ENCODE results near the gene ZBTB40.

The ZBTB40 gene

GRCh38 chr1:22542886-22543285 lies 91.2 kb downstream of the ZBTB40 start:
- Histone ChIP-seq H3K9me3 (ENCODE audit: control insufficient read depth, low read length) (no peaks in the 10 kb centered on the region), H3K4me2 (ENCODE audit: low read length) (no peak overlapping the region), H3K36me3 (ENCODE audit: control insufficient read depth, insufficient read depth, low read length) (no peaks in the 10 kb centered on the region), H2AFZ (no peak overlapping the region), H3K9ac (no peak overlapping the region), H3K4me1 (no peaks in the 10 kb centered on the region), H3K27me3 (ENCODE audit: control insufficient read depth, insufficient read depth, low read length) (no peaks in the 10 kb centered on the region), H3K27ac (no peak overlapping the region), H3K4me3 (ENCODE audit: low read depth, low read length) (no peak overlapping the region), H3K79me2 (no peaks in the 10 kb centered on the region)
- TF ChIP-seq, protein P1, sequence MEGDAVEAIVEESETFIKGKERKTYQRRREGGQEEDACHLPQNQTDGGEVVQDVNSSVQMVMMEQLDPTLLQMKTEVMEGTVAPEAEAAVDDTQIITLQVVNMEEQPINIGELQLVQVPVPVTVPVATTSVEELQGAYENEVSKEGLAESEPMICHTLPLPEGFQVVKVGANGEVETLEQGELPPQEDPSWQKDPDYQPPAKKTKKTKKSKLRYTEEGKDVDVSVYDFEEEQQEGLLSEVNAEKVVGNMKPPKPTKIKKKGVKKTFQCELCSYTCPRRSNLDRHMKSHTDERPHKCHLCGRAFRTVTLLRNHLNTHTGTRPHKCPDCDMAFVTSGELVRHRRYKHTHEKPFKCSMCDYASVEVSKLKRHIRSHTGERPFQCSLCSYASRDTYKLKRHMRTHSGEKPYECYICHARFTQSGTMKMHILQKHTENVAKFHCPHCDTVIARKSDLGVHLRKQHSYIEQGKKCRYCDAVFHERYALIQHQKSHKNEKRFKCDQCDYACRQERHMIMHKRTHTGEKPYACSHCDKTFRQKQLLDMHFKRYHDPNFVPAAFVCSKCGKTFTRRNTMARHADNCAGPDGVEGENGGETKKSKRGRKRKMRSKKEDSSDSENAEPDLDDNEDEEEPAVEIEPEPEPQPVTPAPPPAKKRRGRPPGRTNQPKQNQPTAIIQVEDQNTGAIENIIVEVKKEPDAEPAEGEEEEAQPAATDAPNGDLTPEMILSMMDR (IDR thresholded peaks at IDR 0.05), result no peak

- Histone ChIP-seq H3K4me1 (no peaks in the 10 kb centered on the region), H3K4me2 (ENCODE audit: low read length) (no peak overlapping the region), H3K9me3 (ENCODE audit: control insufficient read depth, low read length) (no peaks in the 10 kb centered on the region), H3K4me3 (ENCODE audit: low read depth, low read length) (no peak overlapping the region), H3K27ac (no peak overlapping the region), H2AFZ (no peak overlapping the region), H3K27me3 (ENCODE audit: control insufficient read depth, insufficient read depth, low read length) (no peaks in the 10 kb centered on the region), H3K79me2 (no peaks in the 10 kb centered on the region), H3K36me3 (ENCODE audit: control insufficient read depth, insufficient read depth, low read length) (no peaks in the 10 kb centered on the region), H3K9ac (no peak overlapping the region)
- TF ChIP-seq, protein P1 (IDR thresholded peaks at IDR 0.05), result no peak
Observed at GRCh38 chr1:22543679-22544078, 92.0 kb downstream of the ZBTB40 start.

- H3K4me2 ChIP-seq (ENCODE audit: low read length), result no peak overlapping the region
- no peak overlapping the region for H3K9ac ChIP-seq
- H3K79me2 ChIP-seq, result no peaks in the 10 kb centered on the region
- no peaks in the 10 kb centered on the region for H3K4me1 ChIP-seq
- H3K27me3 ChIP-seq (ENCODE audit: control insufficient read depth, insufficient read depth, low read length), result no peaks in the 10 kb centered on the region
- TF ChIP-seq, protein P1 (IDR thresholded peaks at IDR 0.05), result no peak
- H3K4me3 ChIP-seq (ENCODE audit: low read depth, low read length), result no peak overlapping the region
- H2AFZ ChIP-seq, result no peak overlapping the region
- H3K27ac ChIP-seq, result no peak overlapping the region
- no peaks in the 10 kb centered on the region for H3K36me3 ChIP-seq (ENCODE audit: control insufficient read depth, insufficient read depth, low read length)
- H3K9me3 ChIP-seq (ENCODE audit: control insufficient read depth, low read length), result no peaks in the 10 kb centered on the region
Observed at GRCh38 chr1:22544606-22545005, 93.0 kb downstream of the ZBTB40 start.

GRCh38 chr1:22545141-22545540 lies 93.5 kb downstream of the ZBTB40 start:
- no peaks in the 10 kb centered on the region for H3K36me3 ChIP-seq (ENCODE audit: control insufficient read depth, insufficient read depth, low read length)
- no peak overlapping the region for H3K4me2 ChIP-seq (ENCODE audit: low read length)
- TF ChIP-seq, protein P1 (IDR thresholded peaks at IDR 0.05), result no peak
- H2AFZ ChIP-seq, result no peak overlapping the region
- no peaks in the 10 kb centered on the region for H3K9me3 ChIP-seq (ENCODE audit: control insufficient read depth, low read length)
- H3K4me3 ChIP-seq (ENCODE audit: low read depth, low read length), result no peak overlapping the region
- H3K27ac ChIP-seq, result no peak overlapping the region
- H3K79me2 ChIP-seq, result no peaks in the 10 kb centered on the region
- H3K4me1 ChIP-seq, result no peaks in the 10 kb centered on the region
- H3K9ac ChIP-seq, result no peak overlapping the region
- H3K27me3 ChIP-seq (ENCODE audit: control insufficient read depth, insufficient read depth, low read length), result no peaks in the 10 kb centered on the region

- Histone ChIP-seq H3K27me3 (ENCODE audit: control insufficient read depth, insufficient read depth, low read length) (no peaks in the 10 kb centered on the region), H3K4me2 (ENCODE audit: low read length) (no peak overlapping the region)
- TF ChIP-seq, protein P1 (IDR thresholded peaks at IDR 0.05), result no peak
Observed at GRCh38 chr1:22547186-22547817, 95.7 kb downstream of the ZBTB40 start.

More at GRCh38 chr1:22547186-22547817, 95.7 kb downstream of the ZBTB40 start:
- no peak overlapping the region for H3K27ac ChIP-seq
- no peaks in the 10 kb centered on the region for H3K36me3 ChIP-seq (ENCODE audit: control insufficient read depth, insufficient read depth, low read length)
- no peak overlapping the region for H3K4me3 ChIP-seq (ENCODE audit: low read depth, low read length)
- H3K79me2 ChIP-seq, result no peaks in the 10 kb centered on the region
- H3K9me3 ChIP-seq (ENCODE audit: control insufficient read depth, low read length), result no peaks in the 10 kb centered on the region
- no peak overlapping the region for H3K9ac ChIP-seq
- H3K4me1 ChIP-seq, result no peaks in the 10 kb centered on the region
- H2AFZ ChIP-seq, result no peak overlapping the region

Data from parathyroid adenoma (tissue), 2 donors.